HG02623 (cell line): ENCODE measurements around the gene DCTPP1.
"Not testable (repeated sequence)": the region's sequence is repeated elsewhere in the genome, so short reads cannot be mapped to it uniquely, and the experiment has no call there.

Source experiments
- ATAC-seq: cut with Tn5 transposase; IDR thresholded peaks from one replicate; pipeline ENCODE4 v1.9.1; 2021; ENCODE audit warnings: moderate library complexity; ENCODE audit not compliant: unreplicated experiment

DCTPP1 gene

GRCh38 chr16:30414159-30414558 is 15.7 kb downstream of the DCTPP1 start:
- no peak for ATAC-seq

- ATAC-seq: no peak
These were observed 16.6 kb downstream of the DCTPP1 start for GRCh38 chr16:30413112-30413806.

- ATAC-seq: peak; percentile 49
These were observed 20.4 kb downstream of the DCTPP1 start for GRCh38 chr16:30409125-30410060.

- no peak for ATAC-seq
These were observed 21.9 kb downstream of the DCTPP1 start for GRCh38 chr16:30407804-30408534.

GRCh38 chr16:30407102-30407803 is 22.6 kb downstream of the DCTPP1 start, which contains the start of gene ZNF771:
Gene ZNF771, plus strand, starts transcription at chr16:30407606. Its CDS starts 448 bp downstream, at chr16:30408054.
- peak; percentile 80 for ATAC-seq

- ATAC-seq: no peak
These were observed 23.1 kb downstream of the DCTPP1 start for GRCh38 chr16:30406795-30407101.

GRCh38 chr16:30401768-30402425 is 27.9 kb downstream of the DCTPP1 start:
- no peak for ATAC-seq

GRCh38 chr16:30399435-30400186 is 30.2 kb downstream of the DCTPP1 start:
- ATAC-seq: no peak

- no peak for ATAC-seq
These were observed 31.0 kb downstream of the DCTPP1 start for GRCh38 chr16:30398661-30399434.

GRCh38 chr16:30397776-30398660 is 31.8 kb downstream of the DCTPP1 start:
- ATAC-seq: no peak

- ATAC-seq: no peak
These were observed 32.8 kb downstream of the DCTPP1 start for GRCh38 chr16:30397056-30397455.

- ATAC-seq: not testable (repeated sequence)
These were observed 33.2 kb downstream of the DCTPP1 start for GRCh38 chr16:30396627-30397026.

GRCh38 chr16:30395992-30396585 is 33.7 kb downstream of the DCTPP1 start:
- no peak for ATAC-seq

GRCh38 chr16:30395155-30395991 is 34.5 kb downstream of the DCTPP1 start, which contains the start of gene ZNF48:
Gene ZNF48, plus strand, starts transcription at chr16:30395420. Its CDS starts 375 bp downstream, at chr16:30395795.
- ATAC-seq: peak; percentile 74

- no peak for ATAC-seq
These were observed 35.2 kb downstream of the DCTPP1 start for GRCh38 chr16:30394592-30395154.

GRCh38 chr16:30383521-30383920 is 46.3 kb downstream of the DCTPP1 start:
- no peak for ATAC-seq
